ENCODE results near the gene FER1L5.

GRCh38 chr2:96726131-96726530 lies 83.6 kb downstream of the FER1L5 start:
- TF ChIP-seq, protein P1, sequence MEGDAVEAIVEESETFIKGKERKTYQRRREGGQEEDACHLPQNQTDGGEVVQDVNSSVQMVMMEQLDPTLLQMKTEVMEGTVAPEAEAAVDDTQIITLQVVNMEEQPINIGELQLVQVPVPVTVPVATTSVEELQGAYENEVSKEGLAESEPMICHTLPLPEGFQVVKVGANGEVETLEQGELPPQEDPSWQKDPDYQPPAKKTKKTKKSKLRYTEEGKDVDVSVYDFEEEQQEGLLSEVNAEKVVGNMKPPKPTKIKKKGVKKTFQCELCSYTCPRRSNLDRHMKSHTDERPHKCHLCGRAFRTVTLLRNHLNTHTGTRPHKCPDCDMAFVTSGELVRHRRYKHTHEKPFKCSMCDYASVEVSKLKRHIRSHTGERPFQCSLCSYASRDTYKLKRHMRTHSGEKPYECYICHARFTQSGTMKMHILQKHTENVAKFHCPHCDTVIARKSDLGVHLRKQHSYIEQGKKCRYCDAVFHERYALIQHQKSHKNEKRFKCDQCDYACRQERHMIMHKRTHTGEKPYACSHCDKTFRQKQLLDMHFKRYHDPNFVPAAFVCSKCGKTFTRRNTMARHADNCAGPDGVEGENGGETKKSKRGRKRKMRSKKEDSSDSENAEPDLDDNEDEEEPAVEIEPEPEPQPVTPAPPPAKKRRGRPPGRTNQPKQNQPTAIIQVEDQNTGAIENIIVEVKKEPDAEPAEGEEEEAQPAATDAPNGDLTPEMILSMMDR (IDR thresholded peaks at IDR 0.05) = no peak
- no peak for TF ChIP-seq POLR2AphosphoS5 (IDR thresholded peaks at IDR 0.05)

Data from esophagus muscularis mucosa (tissue), 3 donors.